AML-193 (cell line): ENCODE measurements around the gene USP14.

Source experiments
- DNase-seq, 2 experiments: peaks; one replicate each; lab custom pipeline; 2025; lab: John Stamatoyannopoulos, UW

Gene USP14

GRCh38 chr18:228586-228985 is 70.2 kb downstream of the USP14 start:
- DNase-seq, result no peak

- DNase-seq, result no peak
Observed at GRCh38 chr18:231563-231962, 73.2 kb downstream of the USP14 start.

- no peak for DNase-seq
Observed at GRCh38 chr18:240175-240574, 81.8 kb downstream of the USP14 start.

- DNase-seq, result no peak
Observed at GRCh38 chr18:245282-245847, 87.0 kb downstream of the USP14 start.

GRCh38 chr18:248053-248452 is 89.7 kb downstream of the USP14 start:
- DNase-seq, result no peak

GRCh38 chr18:250685-251084 is 92.3 kb downstream of the USP14 start:
- no peak for DNase-seq

- DNase-seq, result no peak
Observed at GRCh38 chr18:251572-251971, 93.2 kb downstream of the USP14 start.

GRCh38 chr18:253121-253520 is 94.8 kb downstream of the USP14 start:
- no peak for DNase-seq

GRCh38 chr18:255171-255570 is 96.8 kb downstream of the USP14 start:
- no peak for DNase-seq

- no peak for DNase-seq
Observed at GRCh38 chr18:260547-260946, 102.2 kb downstream of the USP14 start.

GRCh38 chr18:261398-262073 is 103.2 kb downstream of the USP14 start:
- no peak for DNase-seq
